GM18511 (cell line): ENCODE measurements around the gene ADAMTS15.

ENCODE experiments used
- ATAC-seq: cut with Tn5 transposase; IDR thresholded peaks from one replicate; pipeline ENCODE4 v1.9.1; 2021; ENCODE audit warnings: mild to moderate bottlenecking, moderate library complexity; ENCODE audit not compliant: unreplicated experiment

Gene ADAMTS15

GRCh38 chr11:130458410-130458729, 9.9 kb downstream of the ADAMTS15 start:
- no peak for ATAC-seq

- no peak for ATAC-seq
Observed at GRCh38 chr11:130459521-130459920, 11.1 kb downstream of the ADAMTS15 start.

- no peak for ATAC-seq
Observed at GRCh38 chr11:130462101-130462885, 13.8 kb downstream of the ADAMTS15 start.

- no peak for ATAC-seq
Observed at GRCh38 chr11:130462931-130463330, 14.5 kb downstream of the ADAMTS15 start.

- no peak for ATAC-seq
Observed at GRCh38 chr11:130464291-130464812, 15.9 kb downstream of the ADAMTS15 start.

- no peak for ATAC-seq
Observed at GRCh38 chr11:130465263-130465662, 16.8 kb downstream of the ADAMTS15 start.

- no peak for ATAC-seq
Observed at GRCh38 chr11:130467116-130467900, 18.9 kb downstream of the ADAMTS15 start.

- no peak for ATAC-seq
Observed at GRCh38 chr11:130469181-130469580, 20.7 kb downstream of the ADAMTS15 start.

GRCh38 chr11:130470832-130471706, 22.6 kb downstream of the ADAMTS15 start:
- no peak for ATAC-seq

GRCh38 chr11:130471731-130472433, 23.4 kb downstream of the ADAMTS15 start:
- ATAC-seq: no peak

- ATAC-seq: no peak
Observed at GRCh38 chr11:130472434-130472961, 24.1 kb downstream of the ADAMTS15 start.

- no peak for ATAC-seq
Observed at GRCh38 chr11:130473056-130473794, 24.8 kb downstream of the ADAMTS15 start.

- ATAC-seq: no peak
Observed at GRCh38 chr11:130473795-130474377, 25.4 kb downstream of the ADAMTS15 start.

GRCh38 chr11:130474637-130475400, 26.4 kb downstream of the ADAMTS15 start:
- no peak for ATAC-seq

GRCh38 chr11:130475426-130476053, 27.1 kb downstream of the ADAMTS15 start:
- ATAC-seq: no peak

GRCh38 chr11:130476200-130476921, 27.9 kb downstream of the ADAMTS15 start:
- ATAC-seq: no peak

- ATAC-seq: no peak
Observed at GRCh38 chr11:130476922-130477491, 28.6 kb downstream of the ADAMTS15 start.
